ENCODE data around the gene TEKT4. TPM values are rescaled to one million over a fixed set of nuclear protein-coding genes. Genes with fewer than 3 reads are reported as not detected.
"Not testable (repeated sequence)": the region's sequence is repeated elsewhere in the genome, so short reads cannot be mapped to it uniquely, and the experiment has no call there.

TEKT4 gene
- total RNA-seq, 2 donors from 2014 or later: not detected

DNA sequence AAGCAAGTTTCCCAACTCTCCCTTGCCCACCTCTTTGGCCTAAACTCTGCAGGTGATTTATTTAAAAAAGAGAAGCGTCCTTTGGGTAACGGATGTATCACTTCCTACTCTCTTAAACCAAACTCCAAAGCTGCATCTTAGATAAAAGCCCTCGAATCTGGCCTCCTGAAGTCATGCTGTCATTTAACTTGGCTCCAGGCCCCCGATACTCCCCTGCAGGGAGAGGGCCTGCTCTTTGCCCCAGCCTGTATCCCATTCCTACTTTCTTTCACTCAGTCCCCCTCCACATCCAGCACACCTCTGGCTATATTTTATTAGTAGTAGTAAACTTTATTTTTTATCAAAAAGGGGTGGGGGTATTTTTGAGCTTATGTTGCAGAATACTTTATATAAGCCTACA lies 19.0 kb downstream of the TEKT4 start:
- Histone ChIP-seq H3K27me3 (no peaks in the 10 kb centered on the region), H3K9me3 (no peaks in the 10 kb centered on the region), H3K4me1 (no peaks in the 10 kb centered on the region), H3K27ac (no peak overlapping the region), H3K4me3 (no peak overlapping the region), H3K36me3 (no peaks in the 10 kb centered on the region)
- no peak for TF ChIP-seq CTCF (IDR thresholded peaks at IDR 0.05)
- DNase-seq (ENCODE audit: low spot score): no peak

DNA sequence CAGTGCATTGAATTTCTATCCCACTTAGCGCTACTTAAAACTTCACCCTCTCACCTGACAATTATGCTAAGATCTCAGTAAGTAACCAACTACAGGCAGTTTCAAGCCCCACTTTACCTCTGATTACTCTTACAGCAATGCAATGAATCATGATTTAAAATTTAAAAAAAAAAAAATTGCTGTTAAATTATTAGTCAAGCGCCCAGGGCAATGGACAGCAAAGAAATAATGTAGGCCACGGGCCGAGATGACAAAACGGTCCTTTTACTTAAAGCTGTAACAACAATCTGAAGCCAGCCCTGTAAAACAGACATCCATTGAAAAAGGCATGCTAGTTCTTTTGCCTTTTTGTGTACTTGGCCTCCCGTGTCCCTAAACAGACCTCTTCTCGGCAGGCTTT lies 24.0 kb downstream of the TEKT4 start:
- H3K4me1 ChIP-seq; DNase-seq (ENCODE audit: low spot score); H3K27me3 ChIP-seq; H3K36me3 ChIP-seq; H3K27ac ChIP-seq; H3K4me3 ChIP-seq; H3K9me3 ChIP-seq: not testable (repeated sequence)

GRCh38 chr2:94906976-94907375 lies 35.7 kb downstream of the TEKT4 start:
- not testable (repeated sequence) for DNase-seq (ENCODE audit: low spot score); H3K4me3 ChIP-seq; H3K27ac ChIP-seq; H3K9me3 ChIP-seq; H3K27me3 ChIP-seq; H3K4me1 ChIP-seq; H3K36me3 ChIP-seq

DNA sequence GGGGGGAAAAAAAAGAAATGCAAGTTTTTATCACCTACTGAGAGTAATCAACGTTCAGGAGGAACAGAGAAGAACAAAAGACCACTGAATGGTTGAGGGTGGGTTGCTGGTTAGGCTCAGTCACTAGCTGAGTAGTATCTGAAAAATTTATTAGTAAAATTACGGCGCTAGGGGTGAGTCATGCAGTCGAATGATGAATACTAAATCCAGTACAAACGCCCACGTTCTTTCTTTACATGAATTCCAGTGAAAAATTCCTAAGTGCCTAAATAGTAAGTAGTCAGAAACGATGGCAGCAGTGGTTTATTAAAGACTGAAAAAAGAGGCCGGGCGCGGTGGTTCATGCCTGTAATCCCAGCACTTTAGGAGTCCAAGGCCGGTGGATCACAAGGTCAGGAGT lies 52.0 kb downstream of the TEKT4 start:
- H3K27me3 ChIP-seq: no peaks in the 10 kb centered on the region
- H3K4me1 ChIP-seq: no peaks in the 10 kb centered on the region
- no peaks in the 10 kb centered on the region for H3K9me3 ChIP-seq
- no peak overlapping the region for H3K4me3 ChIP-seq
- DNase-seq (ENCODE audit: low spot score): no peak
- no peak overlapping the region for H3K27ac ChIP-seq
- TF ChIP-seq CTCF (IDR thresholded peaks at IDR 0.05): no peak
- no peaks in the 10 kb centered on the region for H3K36me3 ChIP-seq

DNA sequence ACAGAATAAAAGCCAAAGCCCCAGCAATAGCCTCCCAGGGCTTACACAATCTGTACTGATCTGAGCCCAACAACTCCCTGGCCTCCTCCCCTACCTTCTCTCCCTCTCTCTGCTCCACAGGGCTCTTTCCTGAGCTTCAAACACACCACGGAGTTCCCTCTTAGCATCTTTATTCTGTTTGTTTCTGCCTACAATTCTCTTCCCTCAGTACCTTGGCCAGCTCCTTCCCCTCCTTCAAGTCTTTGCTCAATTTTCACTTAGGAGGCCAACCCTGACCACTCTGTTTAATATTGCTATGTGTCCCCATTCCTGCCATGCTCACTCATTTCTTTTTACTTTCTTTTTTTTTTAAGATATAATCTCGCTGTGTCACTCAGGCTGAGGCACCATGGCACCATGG lies 53.8 kb downstream of the TEKT4 start:
- not testable (repeated sequence) for DNase-seq (ENCODE audit: low spot score); H3K27ac ChIP-seq; H3K9me3 ChIP-seq; H3K36me3 ChIP-seq; H3K27me3 ChIP-seq; H3K4me3 ChIP-seq; H3K4me1 ChIP-seq

Other genes starting within 250 kb of the TEKT4 start
- gene MAL, start 154.3 kb downstream of the TEKT4 start, total RNA-seq: 1 to 10 TPM; 7.4 to 8.7 TPM